ENCODE data around the gene OPRM1. TPM values are rescaled to one million over a fixed set of nuclear protein-coding genes. Genes with fewer than 3 reads are reported as not detected.

The OPRM1 gene
- total RNA-seq, 1 experiment from 2014 or later = not detected

DNA sequence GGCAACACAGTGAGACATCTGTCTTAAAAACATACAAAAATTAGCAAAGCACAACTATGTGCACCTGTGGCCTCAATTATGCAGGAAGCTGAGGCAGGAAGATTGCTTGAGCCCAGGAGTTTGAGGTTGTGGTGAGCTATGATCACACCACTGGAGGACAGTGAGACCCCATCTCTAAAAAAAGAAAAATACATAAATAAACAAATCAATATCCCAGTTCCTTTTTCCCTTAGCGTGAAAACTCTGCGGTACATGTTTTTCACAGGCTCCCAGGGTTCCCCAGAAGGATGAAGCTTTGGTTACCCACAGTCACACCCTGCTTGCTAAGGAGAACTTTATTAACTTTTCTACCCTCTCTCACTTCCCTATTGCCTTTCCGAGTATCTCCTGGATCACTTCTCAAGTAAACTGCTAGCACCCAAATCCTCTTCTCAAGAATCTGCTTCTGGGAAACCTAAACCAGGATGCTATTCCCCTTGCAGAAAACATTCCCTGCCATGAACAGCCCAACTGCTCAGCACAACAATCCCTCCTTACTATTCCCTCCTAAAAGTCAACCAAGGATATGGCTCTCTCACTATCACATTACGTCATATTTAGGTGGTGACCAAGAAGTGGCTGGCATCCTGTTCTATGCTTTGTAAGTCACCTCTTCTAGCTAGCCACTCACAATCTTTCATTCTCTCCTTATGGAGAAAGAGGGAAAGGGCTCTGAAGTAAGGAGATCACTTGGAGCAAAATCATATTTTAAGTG is 195.2 kb downstream of the OPRM1 start:
- CTCF ChIA-PET = no interaction called here
- ATAC-seq (no peak), DNase-seq (ENCODE audit: low read depth, low spot score) (no peak)
- intact Hi-C loops (cut with micrococcal nuclease; ENCODE audit: unreplicated experiment) (no loop called here), in situ Hi-C loops (cut with HindIII; ENCODE audit: low pct_unique_long_range_greater_than_20kb, low sequenced_read_pairs) (no loop called here)
- Histone ChIP-seq H3K4me3 (ENCODE audit: low read depth in 2 of 2, low read length in 2 of 2) (no peak overlapping the region), H3K9me3 (ENCODE audit: control insufficient read depth, insufficient read depth, low read depth, low read length) (no peaks in the 10 kb centered on the region), H3K27me3 (ENCODE audit: control insufficient read depth, insufficient read depth, low read length) (no peaks in the 10 kb centered on the region), H3K27ac (ENCODE audit: low read length) (no peak overlapping the region), H3K4me1 (ENCODE audit: control insufficient read depth, insufficient read depth, low read length) (peaks cover 6% of the 10 kb centered on the region; the same call in 1 of the 2 replicates), H3K36me3 (ENCODE audit: control insufficient read depth, insufficient read depth, low read length) (no peaks in the 10 kb centered on the region)
- TF ChIP-seq, protein P1, sequence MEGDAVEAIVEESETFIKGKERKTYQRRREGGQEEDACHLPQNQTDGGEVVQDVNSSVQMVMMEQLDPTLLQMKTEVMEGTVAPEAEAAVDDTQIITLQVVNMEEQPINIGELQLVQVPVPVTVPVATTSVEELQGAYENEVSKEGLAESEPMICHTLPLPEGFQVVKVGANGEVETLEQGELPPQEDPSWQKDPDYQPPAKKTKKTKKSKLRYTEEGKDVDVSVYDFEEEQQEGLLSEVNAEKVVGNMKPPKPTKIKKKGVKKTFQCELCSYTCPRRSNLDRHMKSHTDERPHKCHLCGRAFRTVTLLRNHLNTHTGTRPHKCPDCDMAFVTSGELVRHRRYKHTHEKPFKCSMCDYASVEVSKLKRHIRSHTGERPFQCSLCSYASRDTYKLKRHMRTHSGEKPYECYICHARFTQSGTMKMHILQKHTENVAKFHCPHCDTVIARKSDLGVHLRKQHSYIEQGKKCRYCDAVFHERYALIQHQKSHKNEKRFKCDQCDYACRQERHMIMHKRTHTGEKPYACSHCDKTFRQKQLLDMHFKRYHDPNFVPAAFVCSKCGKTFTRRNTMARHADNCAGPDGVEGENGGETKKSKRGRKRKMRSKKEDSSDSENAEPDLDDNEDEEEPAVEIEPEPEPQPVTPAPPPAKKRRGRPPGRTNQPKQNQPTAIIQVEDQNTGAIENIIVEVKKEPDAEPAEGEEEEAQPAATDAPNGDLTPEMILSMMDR (IDR thresholded peaks at IDR 0.05) = no peak
- TF ChIP-seq SIN3A (IDR thresholded peaks at IDR 0.05; ENCODE audit: borderline replicate concordance, insufficient read depth, low read depth, low read length) (no peak), POLR2AphosphoS5 (IDR thresholded peaks at IDR 0.05; ENCODE audit: low read depth, low read length) (no peak), TCF7L2 (IDR thresholded peaks at IDR 0.05; ENCODE audit: low read depth, low read length) (no peak)
- TF ChIP-seq, protein P2, sequence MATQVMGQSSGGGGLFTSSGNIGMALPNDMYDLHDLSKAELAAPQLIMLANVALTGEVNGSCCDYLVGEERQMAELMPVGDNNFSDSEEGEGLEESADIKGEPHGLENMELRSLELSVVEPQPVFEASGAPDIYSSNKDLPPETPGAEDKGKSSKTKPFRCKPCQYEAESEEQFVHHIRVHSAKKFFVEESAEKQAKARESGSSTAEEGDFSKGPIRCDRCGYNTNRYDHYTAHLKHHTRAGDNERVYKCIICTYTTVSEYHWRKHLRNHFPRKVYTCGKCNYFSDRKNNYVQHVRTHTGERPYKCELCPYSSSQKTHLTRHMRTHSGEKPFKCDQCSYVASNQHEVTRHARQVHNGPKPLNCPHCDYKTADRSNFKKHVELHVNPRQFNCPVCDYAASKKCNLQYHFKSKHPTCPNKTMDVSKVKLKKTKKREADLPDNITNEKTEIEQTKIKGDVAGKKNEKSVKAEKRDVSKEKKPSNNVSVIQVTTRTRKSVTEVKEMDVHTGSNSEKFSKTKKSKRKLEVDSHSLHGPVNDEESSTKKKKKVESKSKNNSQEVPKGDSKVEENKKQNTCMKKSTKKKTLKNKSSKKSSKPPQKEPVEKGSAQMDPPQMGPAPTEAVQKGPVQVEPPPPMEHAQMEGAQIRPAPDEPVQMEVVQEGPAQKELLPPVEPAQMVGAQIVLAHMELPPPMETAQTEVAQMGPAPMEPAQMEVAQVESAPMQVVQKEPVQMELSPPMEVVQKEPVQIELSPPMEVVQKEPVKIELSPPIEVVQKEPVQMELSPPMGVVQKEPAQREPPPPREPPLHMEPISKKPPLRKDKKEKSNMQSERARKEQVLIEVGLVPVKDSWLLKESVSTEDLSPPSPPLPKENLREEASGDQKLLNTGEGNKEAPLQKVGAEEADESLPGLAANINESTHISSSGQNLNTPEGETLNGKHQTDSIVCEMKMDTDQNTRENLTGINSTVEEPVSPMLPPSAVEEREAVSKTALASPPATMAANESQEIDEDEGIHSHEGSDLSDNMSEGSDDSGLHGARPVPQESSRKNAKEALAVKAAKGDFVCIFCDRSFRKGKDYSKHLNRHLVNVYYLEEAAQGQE (IDR thresholded peaks at IDR 0.05; ENCODE audit: insufficient read depth in 1 of 2, low read depth in 2 of 2, low read length in 1 of 2) = no peak
- BruUV-seq (replicated peaks) = no TSS peak
- POLR2A ChIA-PET = interaction anchor here (0.5 kb wide), 1 partner anchor 257 kb away, joined by 3 read pairs; no protein-coding TSS in a partner anchor

GRCh38 chr6:154236646-154237301 is 197.7 kb downstream of the OPRM1 start:
- ATAC-seq (no peak), DNase-seq (ENCODE audit: low read depth, low spot score) (no peak)
- BruUV-seq (replicated peaks) = no TSS peak
- ChIA-PET CTCF (no interaction called here), POLR2A (no interaction called here)
- Histone ChIP-seq H3K9me3 (ENCODE audit: control insufficient read depth, insufficient read depth, low read depth, low read length) (no peaks in the 10 kb centered on the region), H3K27me3 (ENCODE audit: control insufficient read depth, insufficient read depth, low read length) (no peaks in the 10 kb centered on the region), H3K36me3 (ENCODE audit: control insufficient read depth, insufficient read depth, low read length) (no peaks in the 10 kb centered on the region), H3K27ac (ENCODE audit: low read length) (no peak overlapping the region), H3K4me1 (ENCODE audit: control insufficient read depth, insufficient read depth, low read length) (peaks cover 6% of the 10 kb centered on the region; the same call in 1 of the 2 replicates), H3K4me3 (ENCODE audit: low read depth in 2 of 2, low read length in 2 of 2) (no peak overlapping the region)
- in situ Hi-C loops (cut with HindIII; ENCODE audit: low pct_unique_long_range_greater_than_20kb, low sequenced_read_pairs) (no loop called here), intact Hi-C loops (cut with micrococcal nuclease; ENCODE audit: unreplicated experiment) (no loop called here)
- TF ChIP-seq SIN3A (IDR thresholded peaks at IDR 0.05; ENCODE audit: borderline replicate concordance, insufficient read depth, low read depth, low read length) = no peak
- TF ChIP-seq POLR2AphosphoS5 (IDR thresholded peaks at IDR 0.05; ENCODE audit: low read depth, low read length) = no peak
- TF ChIP-seq, protein P2 (IDR thresholded peaks at IDR 0.05; ENCODE audit: insufficient read depth in 1 of 2, low read depth in 2 of 2, low read length in 1 of 2) = no peak
- TF ChIP-seq, protein P1 (IDR thresholded peaks at IDR 0.05) = no peak
- TF ChIP-seq TCF7L2 (IDR thresholded peaks at IDR 0.05; ENCODE audit: low read depth, low read length) = no peak
